GM12878 (cell line): ENCODE data around the gene BPTF. TPM values are rescaled to one million over a fixed set of nuclear protein-coding genes. Genes with fewer than 3 reads are reported as not detected.
"Not testable (repeated sequence)": the region's sequence is repeated elsewhere in the genome, so short reads cannot be mapped to it uniquely, and the experiment has no call there.

Source experiments
- ATAC-seq: fragments of 200-7000 bp; cut with Tn5 transposase; 3 replicates; pipeline ENCODE4 v1.9.1; 2020; ENCODE audit warnings: mild to moderate bottlenecking, moderate library complexity
- BruUV-seq: library from RNA; stranded (reverse); fragments of 400-500 nt; replicated peaks from 2 replicates; lab custom pipeline; 2021; lab: Mats Ljungman, UMichigan
- CTCF ChIA-PET: fragments of 300-600 bp; sonication (Branson Sonifier 250); formaldehyde crosslinking; extraction: SDS; loops from one replicate; lab custom pipeline; 2021; ENCODE audit warnings: inconsistent platforms; lab: Yijun Ruan, JAX
- POLR2A ChIA-PET: fragments of 350-600 bp; formaldehyde crosslinking; extraction: SDS; loops from one replicate; lab custom pipeline; 2021; ENCODE audit warnings: inconsistent platforms; lab: Charles Lee
- RAD21 ChIA-PET: fragments of 300-600 bp; sonication (Branson Sonifier 250); formaldehyde crosslinking; loops from one replicate; lab custom pipeline; 2023; ENCODE audit warnings: antibody characterized with exemption; ENCODE audit not compliant: unreplicated experiment; lab: Charles Lee
- SMC1A ChIA-PET: fragments of 300-600 bp; sonication (Branson Sonifier 250); formaldehyde crosslinking; loops from one replicate; lab custom pipeline; 2023; ENCODE audit not compliant: unreplicated experiment, uncharacterized antibody; lab: Charles Lee
- DNase-seq: peaks from one replicate; pipeline ENCODE4 v3.0.0-alpha.2; 2011; ENCODE audit warnings: low read depth, low spot score
- FAIRE-seq: peaks from 3 replicates; lab custom pipeline; 2011; peaks lifted over from hg19 to GRCh38; lab: Jason Lieb, UNC
- H2AFZ ChIP-seq: 2 replicates; pipeline ENCODE4 v1.6.0; 2011; ENCODE audit warnings: low read depth, low read length, control low read depth; ENCODE audit not compliant: control insufficient read depth
- H3K27ac ChIP-seq: 2 replicates; pipeline ENCODE4 v1.5.1; 2011; ENCODE audit warnings: control low read depth; ENCODE audit not compliant: control insufficient read depth, insufficient read depth
- H3K27me3 ChIP-seq, 2 experiments: replicated peaks in 1 of 2; 2 replicates each; pipeline versions ENCODE4 v1.6.0 to v1.6.1; 2011; ENCODE audit warnings: low read length in 1 of 2; ENCODE audit not compliant: control insufficient read depth in 2 of 2, insufficient read depth in 2 of 2
- H3K36me3 ChIP-seq, 2 experiments: 2 replicates each; pipeline ENCODE4 v1.5.1; 2011; ENCODE audit warnings: low read length in 1 of 2; ENCODE audit not compliant: control insufficient read depth in 2 of 2, insufficient read depth in 2 of 2
- H3K4me1 ChIP-seq: 2 replicates; pipeline ENCODE4 v1.6.1; 2011; ENCODE audit warnings: mild to moderate bottlenecking, low read length, moderate library complexity, mixed read lengths; ENCODE audit not compliant: control insufficient read depth, insufficient read depth
- H3K4me2 ChIP-seq: 2 replicates; pipeline ENCODE4 v1.6.0; 2011; ENCODE audit warnings: control low read depth; ENCODE audit not compliant: control insufficient read depth, insufficient read depth
- H3K4me3 ChIP-seq: fragments of 200-600 bp; sonication (generic); 2 replicates; pipeline ENCODE4 v1.5.1; 2016
- H3K79me2 ChIP-seq: 2 replicates; pipeline ENCODE4 v1.6.0; 2011; ENCODE audit warnings: low read length; ENCODE audit not compliant: control insufficient read depth, insufficient read depth
- H3K9ac ChIP-seq: 2 replicates; pipeline ENCODE4 v1.8.0; 2011; ENCODE audit warnings: low read length, control low read depth, mixed read lengths; ENCODE audit not compliant: control insufficient read depth, insufficient read depth
- H3K9me3 ChIP-seq: replicated peaks from 3 replicates; pipeline ENCODE4 v1.5.1; 2011; ENCODE audit warnings: mild to moderate bottlenecking, low read length; ENCODE audit not compliant: control insufficient read depth, insufficient read depth
- H4K20me1 ChIP-seq: 2 replicates; pipeline ENCODE4 v1.6.0; 2011; ENCODE audit not compliant: control insufficient read depth, insufficient read depth
- CBX5 ChIP-seq: sonication (generic); IDR thresholded peaks from 2 replicates; pipeline ENCODE4 v1.6.1; 2016; ENCODE audit warnings: low read depth, moderate library complexity, mild to moderate bottlenecking, inconsistent platforms
- NR2F1 ChIP-seq: fragments of 450-650 bp; conservative IDR thresholded peaks from 2 replicates; pipeline ENCODE4 v1.6.1; 2017; ENCODE audit warnings: mild to moderate bottlenecking
- PAX5 ChIP-seq: IDR thresholded peaks from 2 replicates; pipeline ENCODE4 v1.6.1; 2011; ENCODE audit warnings: low read depth, low read length, borderline replicate concordance
- SPI1 ChIP-seq: IDR thresholded peaks from 2 replicates; pipeline ENCODE4 v1.6.1; 2011; ENCODE audit warnings: low read depth, mild to moderate bottlenecking, low read length, moderate library complexity, borderline replicate concordance; ENCODE audit not compliant: insufficient read depth
- ZZZ3 ChIP-seq: IDR thresholded peaks from 2 replicates; pipeline ENCODE4 v1.6.1; 2011; ENCODE audit warnings: low read depth; ENCODE audit not compliant: control insufficient read depth, insufficient read length
- WGBS: methylation state at CpG from one replicate; pipeline ENCODE4 v1.1.6; 2016; ENCODE audit warnings: low lambda C conversion rate; ENCODE audit not compliant: insufficient replicate concordance, insufficient coverage; ENCODE audit errors: missing lambda C conversion rate; 5-methylcytosine and 5-hydroxymethylcytosine counted together
- in situ Hi-C: fragments of 300-500 bp; cut with MboI; formaldehyde crosslinking; loops from 9 replicates; pipeline ENCODE4 v1.14.3; 2018; ENCODE audit warnings: mixed read lengths
- intact Hi-C: fragments of 100-400 bp; cut with micrococcal nuclease; formaldehyde crosslinking; loops from one replicate; pipeline ENCODE4 v1.14.2; 2022; ENCODE audit not compliant: unreplicated experiment
- polyA plus RNA-seq, 11 experiments: library from polyadenylated mRNA; depleted of rRNA in 4 of 11; unstranded in 6 of 11; stranded (reverse) in 5 of 11; fragments of >200 nt; fragmentation: Nextera tagmentation in 4 of 11; fragmentation: Illumina TruSeq in 1 of 11; extraction: Ambion mirVana in 4 of 11; extraction: Trizol in 1 of 11; gene quantifications; 1 replicate in 1 of 11; 2 replicates in 10 of 11; pipeline versions ENCODE4 v1.2.1 to v1.2.3, GENCODE V29; 2011 to 2016; ENCODE audit warnings: inconsistent platforms in 2 of 11, missing spikeins in 2 of 11, low read depth in 1 of 11
- total RNA-seq, 4 experiments: library from RNA; depleted of rRNA in 3 of 4; stranded (reverse); fragments of >200 nt in 3 of 4; fragmentation: Illumina TruSeq in 1 of 4; extraction: Trizol in 1 of 4; gene quantifications; 2 replicates each; pipeline versions ENCODE4 v1.2.1 to v1.2.3, GENCODE V29; 2013 to 2021

BPTF gene
- total and polyA plus RNA-seq, 10 of the 15 experiments (the other 5 are each of a cell fraction or from before 2014, with no cell fraction given): 19.4 to 78.3 (median 44.8) TPM

DNA sequence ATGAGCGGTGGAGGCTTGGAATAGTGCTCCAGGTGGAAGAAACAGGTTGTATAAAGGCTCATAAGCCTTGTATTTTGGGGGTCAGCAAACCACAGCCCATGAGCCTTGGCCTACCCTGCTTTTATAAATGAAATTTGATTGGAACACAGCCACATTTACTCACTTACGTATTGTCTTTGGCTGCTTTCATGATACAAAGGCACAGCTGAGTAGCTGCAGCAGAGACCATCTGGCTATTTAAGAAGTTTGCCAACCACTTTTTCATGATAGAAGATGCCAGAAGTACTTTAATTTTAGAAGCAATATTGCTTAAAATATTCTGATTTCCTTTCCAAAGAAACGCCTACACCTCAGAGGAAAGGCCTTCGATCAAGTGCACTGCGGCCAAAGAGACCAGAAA, 97.2 kb downstream of the BPTF start:
- FAIRE-seq: no peak
- Histone ChIP-seq H3K27me3 (no peaks in the 10 kb centered on the region), H3K27ac (no peak overlapping the region), H2AFZ (no peak overlapping the region), H4K20me1 (no peaks in the 10 kb centered on the region), H3K36me3 (peaks cover 9 to 29% of the 10 kb centered on the region in 2 experiments), H3K79me2 (no peaks in the 10 kb centered on the region), H3K4me3 (no peak overlapping the region), H3K4me2 (no peak overlapping the region), H3K9ac (no peak overlapping the region), H3K9me3 (no peaks in the 10 kb centered on the region), H3K4me1 (no peaks in the 10 kb centered on the region)
- BruUV-seq: no TSS peak
- TF ChIP-seq PAX5 (no peak), SPI1 (no peak), CBX5 (no peak), NR2F1 (no peak), ZZZ3 (no peak)
- POLR2A ChIA-PET: no interaction called here
- in situ Hi-C loops: no loop called here
- SMC1A ChIA-PET: no interaction called here
- CTCF ChIA-PET: no interaction called here
- intact Hi-C loops: no loop called here
- 100% methylated on average over 5 of the region's 5 CpGs for WGBS
- no peak for DNase-seq
- ATAC-seq: no peak
- RAD21 ChIA-PET: no interaction called here

GRCh38 chr17:67928842-67929241, 103.5 kb downstream of the BPTF start:
- FAIRE-seq: peak; percentile 88

More at GRCh38 chr17:67928842-67929241, 103.5 kb downstream of the BPTF start:
- H3K4me3 ChIP-seq, in situ Hi-C loops, H3K9me3 ChIP-seq, H2AFZ ChIP-seq, H3K9ac ChIP-seq, RAD21 ChIA-PET, H3K27me3 ChIP-seq, H3K4me1 ChIP-seq, DNase-seq, H3K79me2 ChIP-seq, CTCF ChIA-PET, intact Hi-C loops, ATAC-seq, H3K4me2 ChIP-seq, BruUV-seq, H3K27ac ChIP-seq, SMC1A ChIA-PET, H4K20me1 ChIP-seq: not testable (repeated sequence)
- peaks cover 9 to 34% of the 10 kb centered on the region in 2 experiments for H3K36me3 ChIP-seq
- POLR2A ChIA-PET: interaction anchor here (0.7 kb wide), 1 partner anchor 211 kb away, joined by 3 read pairs; no protein-coding TSS in a partner anchor
- 71% methylated on average over 4 of the region's 4 CpGs for WGBS
